Gastroesophageal sphincter (tissue), 4 donors: ENCODE measurements around the gene MYO1F. TPM values are rescaled to one million over a fixed set of nuclear protein-coding genes. Genes with fewer than 3 reads are reported as not detected.

Experiments
- ATAC-seq: fragments of 150-250 bp; one replicate; pipeline ENCODE4 v1.9.1; 2016; ENCODE audit warnings: mild to moderate bottlenecking, moderate library complexity
- H3K27ac ChIP-seq, 4 donors: fragments of 200-600 bp; sonication (generic) in 3 of 4; 1 replicate in 3 of 4; 2 replicates in 1 of 4; pipeline ENCODE4 v1.5.1; 2016 to 2019
- H3K27me3 ChIP-seq: fragments of 200-600 bp; sonication (generic); one replicate; pipeline ENCODE4 v1.5.1; 2019
- H3K36me3 ChIP-seq, 2 donors: fragments of 200-600 bp; sonication (generic); one replicate each; pipeline ENCODE4 v1.5.1; 2019; ENCODE audit warnings: control low read depth in 1 of 2
- H3K4me1 ChIP-seq, 3 donors: fragments of 200-600 bp; sonication (generic); 1 replicate in 2 of 3; 2 replicates in 1 of 3; pipeline ENCODE4 v1.5.1; 2016 to 2019; ENCODE audit warnings: control low read depth in 2 of 3
- H3K4me3 ChIP-seq, 2 donors: fragments of 200-600 bp; sonication (generic); one replicate each; pipeline ENCODE4 v1.5.1; 2019; ENCODE audit warnings: mild to moderate bottlenecking in 1 of 2, moderate library complexity in 1 of 2
- H3K9me3 ChIP-seq, 3 donors: fragments of 200-600 bp; sonication (generic); one replicate each; pipeline ENCODE4 v1.5.1; 2017 to 2019; ENCODE audit warnings: control low read depth in 2 of 3
- CTCF ChIP-seq, 4 experiments: fragments of 200-600 bp in 2 of 4; fragments of 450-650 bp in 2 of 4; sonication (generic) in 1 of 4; IDR thresholded peaks; one replicate each; pipeline ENCODE4 v1.5.1; 2017 to 2019; ENCODE audit warnings: antibody characterized with exemption in 4 of 4, mild to moderate bottlenecking in 2 of 4, moderate library complexity in 2 of 4
- EP300 ChIP-seq: sonication (generic); formaldehyde crosslinking; IDR thresholded peaks from one replicate; pipeline ENCODE4 v1.6.1; 2017; ENCODE audit warnings: antibody characterized with exemption, mild to moderate bottlenecking
- POLR2A ChIP-seq, 2 donors: fragments of 450-650 bp; IDR thresholded peaks; one replicate each; pipeline ENCODE4 v1.6.1; 2017; ENCODE audit warnings: antibody characterized with exemption in 2 of 2, mild to moderate bottlenecking in 2 of 2, moderate library complexity in 1 of 2
- POLR2AphosphoS5 ChIP-seq: sonication (generic); formaldehyde crosslinking; IDR thresholded peaks from one replicate; pipeline ENCODE4 v1.6.1; 2017; ENCODE audit warnings: antibody characterized with exemption
- WGBS, 2 donors: methylation state at CpG; one replicate each; pipeline ENCODE4 v1.1.5; 2018; ENCODE audit warnings: low coverage in 1 of 2; 5-methylcytosine and 5-hydroxymethylcytosine counted together
- total RNA-seq, 4 donors: library from RNA; depleted of rRNA; stranded (reverse); fragments of >200 nt; gene quantifications; one replicate each; pipeline ENCODE4 v1.1.0, GENCODE V29; 2016

Gene MYO1F
- total RNA-seq, 4 donors from 2014 or later: 5.4 to 41.5 (median 10.3) TPM

GRCh38 chr19:8485561-8486371 is 91.5 kb downstream of the MYO1F start:
- H3K27ac ChIP-seq: no peak overlapping the region
- no peak for ATAC-seq
- H3K36me3 ChIP-seq: peaks cover 0 to 98% of the 10 kb centered on the region in 2 donors
- H3K4me3 ChIP-seq: no peak overlapping the region
- H3K9me3 ChIP-seq: no peaks in the 10 kb centered on the region
- no peak for TF ChIP-seq CTCF (IDR thresholded peaks at IDR 0.05)
- TF ChIP-seq POLR2AphosphoS5: no peak
- TF ChIP-seq EP300: no peak
- TF ChIP-seq POLR2A (IDR thresholded peaks at IDR 0.05): no peak
- H3K27me3 ChIP-seq: no peaks in the 10 kb centered on the region
- peaks cover 0 to 40% (median 3%) of the 10 kb centered on the region in 3 donors for H3K4me1 ChIP-seq
- 100% methylated on average over 8 of the region's 62 CpGs; no CpG with 5 or more reads in 1 of the 2 donors for WGBS, 2 donors

- WGBS, 2 donors: 60 to 80% methylated on average over 2 to 3 of the region's 18 CpGs
- H3K4me3 ChIP-seq: no peak overlapping the region
- H3K27me3 ChIP-seq: no peaks in the 10 kb centered on the region
- H3K36me3 ChIP-seq: peaks cover 0 to 91% of the 10 kb centered on the region in 2 donors
- TF ChIP-seq POLR2AphosphoS5: no peak
- TF ChIP-seq POLR2A (IDR thresholded peaks at IDR 0.05): no peak
- TF ChIP-seq CTCF (IDR thresholded peaks at IDR 0.05): no peak
- TF ChIP-seq EP300: no peak
- peak overlapping the region in 2 of 4 donors; percentile 14 to 29 for H3K27ac ChIP-seq
- peaks cover 0 to 52% (median 3%) of the 10 kb centered on the region in 3 donors for H3K4me1 ChIP-seq
- no peaks in the 10 kb centered on the region for H3K9me3 ChIP-seq
- ATAC-seq: peak; percentile 46
Observed at GRCh38 chr19:8484331-8484894, 92.8 kb downstream of the MYO1F start.

- no peaks in the 10 kb centered on the region for H3K9me3 ChIP-seq
- 86 to 93% methylated on average over 4 to 8 of the region's 8 CpGs for WGBS, 2 donors
- TF ChIP-seq CTCF (IDR thresholded peaks at IDR 0.05) (no peak), POLR2A (IDR thresholded peaks at IDR 0.05) (no peak), POLR2AphosphoS5 (no peak), EP300 (no peak)
- no peak overlapping the region for H3K27ac ChIP-seq
- no peak overlapping the region for H3K4me3 ChIP-seq
- peaks cover 0 to 63% (median 9%) of the 10 kb centered on the region in 3 donors for H3K4me1 ChIP-seq
- no peak for ATAC-seq
- H3K36me3 ChIP-seq: peaks cover 0 to 86% of the 10 kb centered on the region in 2 donors
- no peaks in the 10 kb centered on the region for H3K27me3 ChIP-seq
Observed at GRCh38 chr19:8483165-8483564, 94.1 kb downstream of the MYO1F start.

GRCh38 chr19:8482696-8483095 is 94.5 kb downstream of the MYO1F start:
- no peaks in the 10 kb centered on the region for H3K9me3 ChIP-seq
- no peak overlapping the region for H3K27ac ChIP-seq
- TF ChIP-seq CTCF (IDR thresholded peaks at IDR 0.05): no peak
- TF ChIP-seq POLR2A (IDR thresholded peaks at IDR 0.05): no peak
- TF ChIP-seq EP300: no peak
- no peak for TF ChIP-seq POLR2AphosphoS5
- no peaks in the 10 kb centered on the region for H3K27me3 ChIP-seq
- no peak overlapping the region for H3K4me3 ChIP-seq
- H3K36me3 ChIP-seq: peaks cover 0 to 86% of the 10 kb centered on the region in 2 donors
- ATAC-seq: no peak
- peaks cover 0 to 63% (median 11%) of the 10 kb centered on the region in 3 donors for H3K4me1 ChIP-seq
- WGBS, 2 donors: 40 to 89% methylated on average over 1 to 7 of the region's 11 CpGs
